ENCODE measurements around the gene MYCBP2. TPM values are rescaled to one million over a fixed set of nuclear protein-coding genes. Genes with fewer than 3 reads are reported as not detected.

Gene MYCBP2
- total RNA-seq, 1 experiment from 2014 or later, result 51.8 TPM

- Mint-ChIP-seq H3K9me3 (ENCODE audit: unreplicated experiment) (no peaks in the 10 kb centered on the region), H3K4me3 (ENCODE audit: unreplicated experiment) (no peak overlapping the region), H3K27ac (ENCODE audit: low read depth, unreplicated experiment) (no peak overlapping the region), H3K36me3 (ENCODE audit: insufficient read depth, unreplicated experiment) (peaks cover 90% of the 10 kb centered on the region), H3K27me3 (ENCODE audit: insufficient read depth, unreplicated experiment) (no peaks in the 10 kb centered on the region), H3K4me1 (ENCODE audit: insufficient read depth, unreplicated experiment) (no peaks in the 10 kb centered on the region)
- POLR2A ChIA-PET, result interaction anchor here (0.5 kb wide), 1 partner anchor 275 kb away, joined by 4 read pairs; no protein-coding TSS in a partner anchor
- no peak for DNase-seq (ENCODE audit: unreplicated experiment)
- no TSS peak for BruUV-seq (replicated peaks)
- CTCF ChIA-PET, result no interaction called here
- intact Hi-C loops (cut with micrococcal nuclease), result no loop called here
- no peak for TF ChIP-seq CTCF (IDR thresholded peaks at IDR 0.05; ENCODE audit: unreplicated experiment)
These were observed 273.7 kb downstream of the MYCBP2 start for GRCh38 chr13:77053192-77053591.

GRCh38 chr13:77048681-77049080 lies 278.2 kb downstream of the MYCBP2 start:
- Mint-ChIP-seq H3K9me3 (ENCODE audit: unreplicated experiment) (no peaks in the 10 kb centered on the region), H3K36me3 (ENCODE audit: insufficient read depth, unreplicated experiment) (peaks cover 63% of the 10 kb centered on the region), H3K4me1 (ENCODE audit: insufficient read depth, unreplicated experiment) (no peaks in the 10 kb centered on the region), H3K4me3 (ENCODE audit: unreplicated experiment) (no peak overlapping the region), H3K27ac (ENCODE audit: low read depth, unreplicated experiment) (no peak overlapping the region), H3K27me3 (ENCODE audit: insufficient read depth, unreplicated experiment) (no peaks in the 10 kb centered on the region)
- intact Hi-C loops (cut with micrococcal nuclease), result no loop called here
- ChIA-PET POLR2A (no interaction called here), CTCF (interaction anchor here (0.6 kb wide), 1 partner anchor 81 kb away, joined by 3 read pairs; no protein-coding TSS in a partner anchor)
- TF ChIP-seq CTCF (IDR thresholded peaks at IDR 0.05; ENCODE audit: unreplicated experiment), result no peak
- DNase-seq (ENCODE audit: unreplicated experiment), result no peak
- BruUV-seq (replicated peaks), result no TSS peak

DNA sequence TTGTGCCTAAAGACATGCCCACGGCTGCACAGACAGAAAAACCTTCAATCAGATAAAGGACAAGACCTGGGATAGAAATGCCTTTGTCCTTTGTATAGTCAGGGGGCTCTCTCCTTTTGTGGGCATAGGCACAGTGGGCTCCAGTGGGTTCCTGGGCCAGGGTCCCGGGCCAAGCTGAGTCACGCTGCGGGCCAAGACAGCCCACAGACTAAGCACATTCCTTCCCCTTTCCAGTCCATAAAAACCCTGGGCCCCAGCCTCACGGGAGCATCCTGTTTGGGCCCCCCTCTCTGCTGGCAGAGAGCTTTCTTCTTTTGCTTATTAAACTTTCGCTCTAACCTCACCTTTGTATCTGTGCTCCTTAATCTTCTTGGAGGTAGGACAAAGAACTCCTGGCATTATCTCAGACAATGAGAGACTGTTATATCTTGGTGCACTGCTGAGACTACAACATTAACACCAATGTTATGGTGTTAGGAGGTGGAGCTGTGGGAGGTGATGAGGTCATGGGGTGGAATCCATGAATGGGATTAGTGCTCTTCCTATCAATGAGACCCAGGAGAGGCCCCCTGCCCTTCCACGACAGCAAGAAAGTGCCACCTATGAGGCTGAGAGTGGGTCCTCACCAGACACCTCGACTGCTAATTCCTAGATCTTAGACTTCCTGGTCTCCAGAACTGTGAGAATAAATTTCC lies 279.1 kb downstream of the MYCBP2 start:
- TF ChIP-seq CTCF (IDR thresholded peaks at IDR 0.05; ENCODE audit: unreplicated experiment), result no peak
- H3K9me3 Mint-ChIP-seq (ENCODE audit: unreplicated experiment), result no peaks in the 10 kb centered on the region
- BruUV-seq (replicated peaks), result no TSS peak
- H3K4me3 Mint-ChIP-seq (ENCODE audit: unreplicated experiment), result no peak overlapping the region
- H3K27ac Mint-ChIP-seq (ENCODE audit: low read depth, unreplicated experiment), result no peak overlapping the region
- DNase-seq (ENCODE audit: unreplicated experiment), result no peak
- no peaks in the 10 kb centered on the region for H3K4me1 Mint-ChIP-seq (ENCODE audit: insufficient read depth, unreplicated experiment)
- ChIA-PET POLR2A (interaction anchor here (0.6 kb wide), 1 partner anchor 111 kb away, joined by 3 read pairs; no protein-coding TSS in a partner anchor), CTCF (interaction anchor here (1.1 kb wide), 1 partner anchor 431 kb away, joined by 3 read pairs; no protein-coding TSS in a partner anchor)
- intact Hi-C loops (cut with micrococcal nuclease), result no loop called here
- peaks cover 61% of the 10 kb centered on the region for H3K36me3 Mint-ChIP-seq (ENCODE audit: insufficient read depth, unreplicated experiment)
- no peaks in the 10 kb centered on the region for H3K27me3 Mint-ChIP-seq (ENCODE audit: insufficient read depth, unreplicated experiment)

GRCh38 chr13:77042566-77043177 lies 284.2 kb downstream of the MYCBP2 start:
- Mint-ChIP-seq H3K27ac (ENCODE audit: low read depth, unreplicated experiment) (no peak overlapping the region), H3K27me3 (ENCODE audit: insufficient read depth, unreplicated experiment) (no peaks in the 10 kb centered on the region), H3K9me3 (ENCODE audit: unreplicated experiment) (no peaks in the 10 kb centered on the region), H3K4me1 (ENCODE audit: insufficient read depth, unreplicated experiment) (no peaks in the 10 kb centered on the region), H3K4me3 (ENCODE audit: unreplicated experiment) (no peak overlapping the region), H3K36me3 (ENCODE audit: insufficient read depth, unreplicated experiment) (peaks cover 35% of the 10 kb centered on the region)
- CTCF ChIA-PET, result interaction anchor here (0.7 to 1.4 kb wide), 3 partner anchors 8 to 1173 kb away, joined by 3 to 5 read pairs (median 4); no protein-coding TSS in a partner anchor
- intact Hi-C loops (cut with micrococcal nuclease), result no loop called here
- no peak for TF ChIP-seq CTCF (IDR thresholded peaks at IDR 0.05; ENCODE audit: unreplicated experiment)
- BruUV-seq (replicated peaks), result no TSS peak
- no peak for DNase-seq (ENCODE audit: unreplicated experiment)
- POLR2A ChIA-PET, result interaction anchor here (0.6 kb wide), 1 partner anchor 230 kb away, joined by 3 read pairs; no protein-coding TSS in a partner anchor

Measured in MCF 10A (cell line).